WTC11 (cell line): ENCODE results near the gene ARHGAP6. TPM values are rescaled to one million over a fixed set of nuclear protein-coding genes. Genes with fewer than 3 reads are reported as not detected.

Experiments used
- ATAC-seq: fragments of 200-7000 bp; cut with Tn5 transposase; 2 replicates; pipeline ENCODE4 v1.10.0; 2021; ENCODE audit warnings: mild to moderate bottlenecking, moderate library complexity
- CTCF ChIA-PET: fragments of 300-600 bp; sonication (Branson Sonifier 250); formaldehyde crosslinking; loops from one replicate; lab custom pipeline; 2021; ENCODE audit warnings: antibody characterized with exemption; lab: Charles Lee
- POLR2A ChIA-PET: fragments of 350-600 bp; sonication (Branson Sonifier 250); formaldehyde crosslinking; loops from one replicate; lab custom pipeline; 2021; ENCODE audit warnings: antibody characterized with exemption; lab: Charles Lee
- DNase-seq: peaks from one replicate; pipeline ENCODE4 v3.0.0; 2021; ENCODE audit warnings: low spot score
- H3K27ac Mint-ChIP-seq: 2 replicates; pipeline ENCODE4 v1.8.0; 2021; ENCODE audit warnings: mixed read lengths
- H3K27me3 Mint-ChIP-seq: 2 replicates; pipeline ENCODE4 v1.8.0; 2021; ENCODE audit warnings: low read depth, mild to moderate bottlenecking, moderate library complexity, mixed read lengths
- H3K36me3 Mint-ChIP-seq: 2 replicates; pipeline ENCODE4 v1.8.0; 2021; ENCODE audit warnings: mixed read lengths
- H3K4me1 Mint-ChIP-seq: 2 replicates; pipeline ENCODE4 v1.8.0; 2022; ENCODE audit warnings: mixed read lengths
- H3K4me3 Mint-ChIP-seq: 2 replicates; pipeline ENCODE4 v1.8.0; 2021; ENCODE audit warnings: mild to moderate bottlenecking, moderate library complexity, mixed read lengths
- H3K9me3 Mint-ChIP-seq: 2 replicates; pipeline ENCODE4 v1.8.0; 2021; ENCODE audit warnings: mixed read lengths
- ATF1 ChIP-seq: sonication (generic); formaldehyde crosslinking; IDR thresholded peaks from 2 replicates; pipeline ENCODE4 v1.8.1; 2023; ENCODE audit warnings: mild to moderate bottlenecking, moderate library complexity, missing genetic modification reagents
- ESRRA ChIP-seq: sonication (generic); formaldehyde crosslinking; IDR thresholded peaks from 2 replicates; pipeline ENCODE4 v1.8.1; 2022; ENCODE audit warnings: mild to moderate bottlenecking, missing genetic modification reagents, borderline replicate concordance
- SP1 ChIP-seq: sonication (generic); formaldehyde crosslinking; conservative IDR thresholded peaks from 2 replicates; pipeline ENCODE4 v1.8.1; 2022; ENCODE audit warnings: missing genetic modification reagents
- TEAD4 ChIP-seq: sonication (generic); formaldehyde crosslinking; IDR thresholded peaks from 2 replicates; pipeline ENCODE4 v1.8.0; 2022; ENCODE audit warnings: mild to moderate bottlenecking, missing genetic modification reagents
- ZBTB21 ChIP-seq: sonication (generic); formaldehyde crosslinking; IDR thresholded peaks from 2 replicates; pipeline ENCODE4 v1.8.1; 2023; ENCODE audit warnings: mild to moderate bottlenecking, missing genetic modification reagents, borderline replicate concordance
- ZNF263 ChIP-seq: sonication (generic); formaldehyde crosslinking; IDR thresholded peaks from 2 replicates; pipeline ENCODE4 v1.8.1; 2022; ENCODE audit warnings: low read depth, mild to moderate bottlenecking, moderate library complexity, missing genetic modification reagents
- ZNF423 ChIP-seq: fragments of 250-450 bp; sonication (Bioruptor Pico); IDR thresholded peaks from 2 replicates; pipeline ENCODE4 v2.1.2; 2022; ENCODE audit warnings: mild to moderate bottlenecking, moderate library complexity
- ZNF512 ChIP-seq: sonication (generic); formaldehyde crosslinking; IDR thresholded peaks from 2 replicates; pipeline ENCODE4 v1.8.1; 2022; ENCODE audit warnings: missing genetic modification reagents, borderline replicate concordance
- total RNA-seq: library from RNA; stranded (reverse); gene quantifications from 3 replicates; pipeline ENCODE4 v1.2.3, GENCODE V29; 2021
- TF ChIP-seq, protein P1 (sequence below): sonication (generic); formaldehyde crosslinking; IDR thresholded peaks from 2 replicates; pipeline ENCODE4 v1.8.1; 2022; ENCODE audit warnings: mild to moderate bottlenecking, missing genetic modification reagents, moderate library complexity, borderline replicate concordance
- TF ChIP-seq, protein P2 (sequence below): fragments of 200-600 bp; IDR thresholded peaks from 2 replicates; pipeline ENCODE4 v1.8.0; 2022; ENCODE audit warnings: antibody characterized with exemption
- TF ChIP-seq, protein P3 (sequence below): sonication (generic); formaldehyde crosslinking; IDR thresholded peaks from 2 replicates; pipeline ENCODE4 v1.8.0; 2022; ENCODE audit warnings: mild to moderate bottlenecking, missing genetic modification reagents
- TF ChIP-seq, protein P4 (sequence below): sonication (generic); formaldehyde crosslinking; IDR thresholded peaks from 2 replicates; pipeline ENCODE4 v1.8.0; 2023; ENCODE audit warnings: mild to moderate bottlenecking, missing genetic modification reagents

Gene ARHGAP6
- total RNA-seq, 1 experiment from 2014 or later = 1.0 TPM

GRCh38 chrX:11267425-11267824 is 398.3 kb downstream of the ARHGAP6 start:
- no peak for ATAC-seq
- Mint-ChIP-seq H3K9me3 (no peaks in the 10 kb centered on the region), H3K4me1 (0 out of 2 replicates have a peak, but pooled peaks cover 7% of the 10 kb centered on the region)
- DNase-seq = no peak
- TF ChIP-seq ESRRA (CRISPR knock-in tag) = no peak
- TF ChIP-seq, protein P1, sequence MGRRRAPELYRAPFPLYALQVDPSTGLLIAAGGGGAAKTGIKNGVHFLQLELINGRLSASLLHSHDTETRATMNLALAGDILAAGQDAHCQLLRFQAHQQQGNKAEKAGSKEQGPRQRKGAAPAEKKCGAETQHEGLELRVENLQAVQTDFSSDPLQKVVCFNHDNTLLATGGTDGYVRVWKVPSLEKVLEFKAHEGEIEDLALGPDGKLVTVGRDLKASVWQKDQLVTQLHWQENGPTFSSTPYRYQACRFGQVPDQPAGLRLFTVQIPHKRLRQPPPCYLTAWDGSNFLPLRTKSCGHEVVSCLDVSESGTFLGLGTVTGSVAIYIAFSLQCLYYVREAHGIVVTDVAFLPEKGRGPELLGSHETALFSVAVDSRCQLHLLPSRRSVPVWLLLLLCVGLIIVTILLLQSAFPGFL (CRISPR knock-in tag) = no peak
- no peak for TF ChIP-seq ZNF423 (CRISPR knock-in tag)
- no peak for TF ChIP-seq ZNF512
- TF ChIP-seq, protein P2, sequence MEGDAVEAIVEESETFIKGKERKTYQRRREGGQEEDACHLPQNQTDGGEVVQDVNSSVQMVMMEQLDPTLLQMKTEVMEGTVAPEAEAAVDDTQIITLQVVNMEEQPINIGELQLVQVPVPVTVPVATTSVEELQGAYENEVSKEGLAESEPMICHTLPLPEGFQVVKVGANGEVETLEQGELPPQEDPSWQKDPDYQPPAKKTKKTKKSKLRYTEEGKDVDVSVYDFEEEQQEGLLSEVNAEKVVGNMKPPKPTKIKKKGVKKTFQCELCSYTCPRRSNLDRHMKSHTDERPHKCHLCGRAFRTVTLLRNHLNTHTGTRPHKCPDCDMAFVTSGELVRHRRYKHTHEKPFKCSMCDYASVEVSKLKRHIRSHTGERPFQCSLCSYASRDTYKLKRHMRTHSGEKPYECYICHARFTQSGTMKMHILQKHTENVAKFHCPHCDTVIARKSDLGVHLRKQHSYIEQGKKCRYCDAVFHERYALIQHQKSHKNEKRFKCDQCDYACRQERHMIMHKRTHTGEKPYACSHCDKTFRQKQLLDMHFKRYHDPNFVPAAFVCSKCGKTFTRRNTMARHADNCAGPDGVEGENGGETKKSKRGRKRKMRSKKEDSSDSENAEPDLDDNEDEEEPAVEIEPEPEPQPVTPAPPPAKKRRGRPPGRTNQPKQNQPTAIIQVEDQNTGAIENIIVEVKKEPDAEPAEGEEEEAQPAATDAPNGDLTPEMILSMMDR = no peak
- TF ChIP-seq, all 79 proteins: peak for 0
- H3K27me3 Mint-ChIP-seq = no peaks in the 10 kb centered on the region
- POLR2A ChIA-PET = no interaction called here
- CTCF ChIA-PET = no interaction called here
- no peaks in the 10 kb centered on the region for H3K36me3 Mint-ChIP-seq
- no peak overlapping the region for H3K4me3 Mint-ChIP-seq
- no peak overlapping the region for H3K27ac Mint-ChIP-seq

- POLR2A ChIA-PET = no interaction called here
- H3K4me1 Mint-ChIP-seq = 0 out of 2 replicates have a peak, but pooled peaks cover 7% of the 10 kb centered on the region
These were observed 399.1 kb downstream of the ARHGAP6 start for GRCh38 chrX:11266573-11267003.

GRCh38 chrX:11265352-11265751 is 400.4 kb downstream of the ARHGAP6 start:
- Mint-ChIP-seq H3K9me3 (no peaks in the 10 kb centered on the region), H3K4me3 (no peak overlapping the region), H3K27ac (no peak overlapping the region), H3K4me1 (0 out of 2 replicates have a peak, but pooled peaks cover 7% of the 10 kb centered on the region), H3K36me3 (no peaks in the 10 kb centered on the region), H3K27me3 (no peaks in the 10 kb centered on the region)
- CTCF ChIA-PET = no interaction called here
- POLR2A ChIA-PET = no interaction called here
- TF ChIP-seq TEAD4 (no peak), ZNF263 (no peak), ZBTB21 (CRISPR knock-in tag) (no peak), ATF1 (CRISPR knock-in tag) (no peak)
- TF ChIP-seq, protein P3, sequence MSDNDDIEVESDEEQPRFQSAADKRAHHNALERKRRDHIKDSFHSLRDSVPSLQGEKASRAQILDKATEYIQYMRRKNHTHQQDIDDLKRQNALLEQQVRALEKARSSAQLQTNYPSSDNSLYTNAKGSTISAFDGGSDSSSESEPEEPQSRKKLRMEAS (CRISPR knock-in tag) = no peak
- ATAC-seq = no peak
- no peak for DNase-seq

More at GRCh38 chrX:11266573-11267003, 399.1 kb downstream of the ARHGAP6 start:
- no peak overlapping the region for H3K27ac Mint-ChIP-seq
- no peak for ATAC-seq
- DNase-seq = no peak
- CTCF ChIA-PET = no interaction called here
- no peaks in the 10 kb centered on the region for H3K9me3 Mint-ChIP-seq
- H3K27me3 Mint-ChIP-seq = no peaks in the 10 kb centered on the region
- TF ChIP-seq, protein P4, sequence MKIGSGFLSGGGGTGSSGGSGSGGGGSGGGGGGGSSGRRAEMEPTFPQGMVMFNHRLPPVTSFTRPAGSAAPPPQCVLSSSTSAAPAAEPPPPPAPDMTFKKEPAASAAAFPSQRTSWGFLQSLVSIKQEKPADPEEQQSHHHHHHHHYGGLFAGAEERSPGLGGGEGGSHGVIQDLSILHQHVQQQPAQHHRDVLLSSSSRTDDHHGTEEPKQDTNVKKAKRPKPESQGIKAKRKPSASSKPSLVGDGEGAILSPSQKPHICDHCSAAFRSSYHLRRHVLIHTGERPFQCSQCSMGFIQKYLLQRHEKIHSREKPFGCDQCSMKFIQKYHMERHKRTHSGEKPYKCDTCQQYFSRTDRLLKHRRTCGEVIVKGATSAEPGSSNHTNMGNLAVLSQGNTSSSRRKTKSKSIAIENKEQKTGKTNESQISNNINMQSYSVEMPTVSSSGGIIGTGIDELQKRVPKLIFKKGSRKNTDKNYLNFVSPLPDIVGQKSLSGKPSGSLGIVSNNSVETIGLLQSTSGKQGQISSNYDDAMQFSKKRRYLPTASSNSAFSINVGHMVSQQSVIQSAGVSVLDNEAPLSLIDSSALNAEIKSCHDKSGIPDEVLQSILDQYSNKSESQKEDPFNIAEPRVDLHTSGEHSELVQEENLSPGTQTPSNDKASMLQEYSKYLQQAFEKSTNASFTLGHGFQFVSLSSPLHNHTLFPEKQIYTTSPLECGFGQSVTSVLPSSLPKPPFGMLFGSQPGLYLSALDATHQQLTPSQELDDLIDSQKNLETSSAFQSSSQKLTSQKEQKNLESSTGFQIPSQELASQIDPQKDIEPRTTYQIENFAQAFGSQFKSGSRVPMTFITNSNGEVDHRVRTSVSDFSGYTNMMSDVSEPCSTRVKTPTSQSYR (CRISPR knock-in tag) = no peak
- TF ChIP-seq, protein P3 (CRISPR knock-in tag) = no peak
- no peak for TF ChIP-seq SP1 (CRISPR knock-in tag)
- TF ChIP-seq, all 79 proteins: peak for 0
- Mint-ChIP-seq H3K36me3 (no peaks in the 10 kb centered on the region), H3K4me3 (no peak overlapping the region)
